GM18526 (cell line): ENCODE results near the gene SUGCT.

ENCODE experiments used
- POLR2A ChIP-seq: IDR thresholded peaks from 3 replicates; pipeline ENCODE4 v1.6.1; 2011; ENCODE audit not compliant: insufficient read length; ENCODE audit errors: extremely low read depth

The SUGCT gene

GRCh38 chr7:40760987-40761386, 626.2 kb downstream of the SUGCT start:
- TF ChIP-seq POLR2A: no peak

GRCh38 chr7:40761762-40762560, 627.2 kb downstream of the SUGCT start:
- TF ChIP-seq POLR2A: no peak

GRCh38 chr7:40763319-40764287, 628.8 kb downstream of the SUGCT start:
- no peak for TF ChIP-seq POLR2A

GRCh38 chr7:40765639-40766038, 630.8 kb downstream of the SUGCT start:
- TF ChIP-seq POLR2A: no peak

- no peak for TF ChIP-seq POLR2A
These were observed 637.3 kb downstream of the SUGCT start for GRCh38 chr7:40772096-40772495.

GRCh38 chr7:40773656-40774055, 638.9 kb downstream of the SUGCT start:
- TF ChIP-seq POLR2A: no peak

- no peak for TF ChIP-seq POLR2A
These were observed 641.1 kb downstream of the SUGCT start for GRCh38 chr7:40775877-40776276.

- TF ChIP-seq POLR2A: no peak
These were observed 643.0 kb downstream of the SUGCT start for GRCh38 chr7:40777730-40778312.

GRCh38 chr7:40780460-40780859, 645.7 kb downstream of the SUGCT start:
- no peak for TF ChIP-seq POLR2A

GRCh38 chr7:40782836-40783235, 648.0 kb downstream of the SUGCT start:
- no peak for TF ChIP-seq POLR2A

GRCh38 chr7:40784176-40784575, 649.4 kb downstream of the SUGCT start:
- no peak for TF ChIP-seq POLR2A

GRCh38 chr7:40786909-40787308, 652.1 kb downstream of the SUGCT start:
- no peak for TF ChIP-seq POLR2A

- no peak for TF ChIP-seq POLR2A
These were observed 658.3 kb downstream of the SUGCT start for GRCh38 chr7:40793132-40793531.

- no peak for TF ChIP-seq POLR2A
These were observed 660.8 kb downstream of the SUGCT start for GRCh38 chr7:40795607-40796006.

GRCh38 chr7:40796723-40797122, 661.9 kb downstream of the SUGCT start:
- no peak for TF ChIP-seq POLR2A

- no peak for TF ChIP-seq POLR2A
These were observed 663.8 kb downstream of the SUGCT start for GRCh38 chr7:40798613-40799012.
